HG03139 (cell line): ENCODE measurements around the gene SRCAP.

Source experiments
- ATAC-seq: cut with Tn5 transposase; IDR thresholded peaks from one replicate; pipeline ENCODE4 v1.9.1; 2021; ENCODE audit not compliant: unreplicated experiment

Gene SRCAP

GRCh38 chr16:30773826-30774225 lies 74.9 kb downstream of the SRCAP start:
- ATAC-seq = no peak

- no peak for ATAC-seq
These were observed 75.6 kb downstream of the SRCAP start for GRCh38 chr16:30774367-30775130.

- no peak for ATAC-seq
These were observed 76.1 kb downstream of the SRCAP start for GRCh38 chr16:30775131-30775391.

GRCh38 chr16:30775392-30776188 lies 76.6 kb downstream of the SRCAP start:
- ATAC-seq = peak; percentile 63

GRCh38 chr16:30777591-30778297 lies 78.8 kb downstream of the SRCAP start:
- no peak for ATAC-seq

GRCh38 chr16:30778549-30779244 lies 79.7 kb downstream of the SRCAP start:
- no peak for ATAC-seq

GRCh38 chr16:30779596-30779995 lies 80.6 kb downstream of the SRCAP start:
- ATAC-seq = no peak

GRCh38 chr16:30780021-30780420 lies 81.0 kb downstream of the SRCAP start:
- no peak for ATAC-seq

GRCh38 chr16:30780549-30780948 lies 81.6 kb downstream of the SRCAP start:
- no peak for ATAC-seq

- ATAC-seq = no peak
These were observed 83.7 kb downstream of the SRCAP start for GRCh38 chr16:30782486-30783279.

GRCh38 chr16:30783280-30784109 lies 84.5 kb downstream of the SRCAP start:
- ATAC-seq = no peak

GRCh38 chr16:30784215-30784614 lies 85.2 kb downstream of the SRCAP start:
- ATAC-seq = no peak

- ATAC-seq = no peak
These were observed 86.4 kb downstream of the SRCAP start for GRCh38 chr16:30785126-30786106.

GRCh38 chr16:30786115-30786935 lies 87.4 kb downstream of the SRCAP start:
- ATAC-seq = no peak

- no peak for ATAC-seq
These were observed 88.1 kb downstream of the SRCAP start, which contains the start of gene ZNF629 for GRCh38 chr16:30786936-30787612. Gene ZNF629 (minus strand): TSS chr16:30787205. CDS start chr16:30784482, 2,723 bp downstream.

GRCh38 chr16:30787613-30788378 lies 88.8 kb downstream of the SRCAP start:
- no peak for ATAC-seq
